ENCODE data around the gene MSI2. TPM values are rescaled to one million over a fixed set of nuclear protein-coding genes. Genes with fewer than 3 reads are reported as not detected.

The MSI2 gene
- total RNA-seq, 1 donor from 2014 or later = 23.1 TPM

GRCh38 chr17:57531648-57532504, 275.6 kb downstream of the MSI2 start:
- no peak for TF ChIP-seq CTCF (IDR thresholded peaks at IDR 0.05)
- Mint-ChIP-seq H3K4me3 (ENCODE audit: unreplicated experiment) (no peak overlapping the region), H3K9me3 (ENCODE audit: low read depth) (no peaks in the 10 kb centered on the region), H3K27me3 (ENCODE audit: low read depth) (no peaks in the 10 kb centered on the region), H3K27ac (ENCODE audit: unreplicated experiment) (no peak overlapping the region), H3K36me3 (ENCODE audit: low read depth) (peaks cover 3% of the 10 kb centered on the region), H3K4me1 (ENCODE audit: low read depth) (peaks cover 12% of the 10 kb centered on the region)
- DNase-seq (ENCODE audit: low spot score) = no peak

- H3K4me1 Mint-ChIP-seq (ENCODE audit: low read depth) = peaks cover 15% of the 10 kb centered on the region
- no peak overlapping the region for H3K4me3 Mint-ChIP-seq (ENCODE audit: unreplicated experiment)
- peaks cover 3% of the 10 kb centered on the region for H3K36me3 Mint-ChIP-seq (ENCODE audit: low read depth)
These were observed 276.2 kb downstream of the MSI2 start for GRCh38 chr17:57532556-57532955.

GRCh38 chr17:57532966-57533365, 276.6 kb downstream of the MSI2 start:
- H3K9me3 Mint-ChIP-seq (ENCODE audit: low read depth) = no peaks in the 10 kb centered on the region
- TF ChIP-seq CTCF (IDR thresholded peaks at IDR 0.05) = no peak
- no peak overlapping the region for H3K27ac Mint-ChIP-seq (ENCODE audit: unreplicated experiment)
- H3K27me3 Mint-ChIP-seq (ENCODE audit: low read depth) = no peaks in the 10 kb centered on the region
- no peak overlapping the region for H3K4me3 Mint-ChIP-seq (ENCODE audit: unreplicated experiment)
- H3K36me3 Mint-ChIP-seq (ENCODE audit: low read depth) = peaks cover 3% of the 10 kb centered on the region
- peaks cover 19% of the 10 kb centered on the region for H3K4me1 Mint-ChIP-seq (ENCODE audit: low read depth)
- DNase-seq (ENCODE audit: low spot score) = no peak

More at GRCh38 chr17:57532556-57532955, 276.2 kb downstream of the MSI2 start:
- no peaks in the 10 kb centered on the region for H3K9me3 Mint-ChIP-seq (ENCODE audit: low read depth)
- no peak overlapping the region for H3K27ac Mint-ChIP-seq (ENCODE audit: unreplicated experiment)
- no peaks in the 10 kb centered on the region for H3K27me3 Mint-ChIP-seq (ENCODE audit: low read depth)
- TF ChIP-seq CTCF (IDR thresholded peaks at IDR 0.05) = no peak
- DNase-seq (ENCODE audit: low spot score) = no peak

GRCh38 chr17:57533684-57534305, 277.5 kb downstream of the MSI2 start:
- Mint-ChIP-seq H3K36me3 (ENCODE audit: low read depth) (peaks cover 3% of the 10 kb centered on the region), H3K27ac (ENCODE audit: unreplicated experiment) (no peak overlapping the region), H3K9me3 (ENCODE audit: low read depth) (no peaks in the 10 kb centered on the region), H3K4me3 (ENCODE audit: unreplicated experiment) (no peak overlapping the region), H3K4me1 (ENCODE audit: low read depth) (peaks cover 19% of the 10 kb centered on the region), H3K27me3 (ENCODE audit: low read depth) (no peaks in the 10 kb centered on the region)
- no peak for DNase-seq (ENCODE audit: low spot score)
- TF ChIP-seq CTCF (IDR thresholded peaks at IDR 0.05) = no peak

- Mint-ChIP-seq H3K27me3 (ENCODE audit: low read depth) (no peaks in the 10 kb centered on the region), H3K9me3 (ENCODE audit: low read depth) (no peaks in the 10 kb centered on the region), H3K4me1 (ENCODE audit: low read depth) (peaks cover 15% of the 10 kb centered on the region), H3K27ac (ENCODE audit: unreplicated experiment) (no peak overlapping the region), H3K4me3 (ENCODE audit: unreplicated experiment) (no peak overlapping the region), H3K36me3 (ENCODE audit: low read depth) (peaks cover 3% of the 10 kb centered on the region)
- no peak for TF ChIP-seq CTCF (IDR thresholded peaks at IDR 0.05)
- no peak for DNase-seq (ENCODE audit: low spot score)
These were observed 278.5 kb downstream of the MSI2 start for GRCh38 chr17:57534863-57535248.

Measured in chondrocyte (in vitro differentiated cells).